Measurements from ENCODE around the gene ALOX15B. TPM values are rescaled to one million over a fixed set of nuclear protein-coding genes. Genes with fewer than 3 reads are reported as not detected.

The ALOX15B gene
- total RNA-seq, 1 experiment from 2014 or later, result not detected

DNA sequence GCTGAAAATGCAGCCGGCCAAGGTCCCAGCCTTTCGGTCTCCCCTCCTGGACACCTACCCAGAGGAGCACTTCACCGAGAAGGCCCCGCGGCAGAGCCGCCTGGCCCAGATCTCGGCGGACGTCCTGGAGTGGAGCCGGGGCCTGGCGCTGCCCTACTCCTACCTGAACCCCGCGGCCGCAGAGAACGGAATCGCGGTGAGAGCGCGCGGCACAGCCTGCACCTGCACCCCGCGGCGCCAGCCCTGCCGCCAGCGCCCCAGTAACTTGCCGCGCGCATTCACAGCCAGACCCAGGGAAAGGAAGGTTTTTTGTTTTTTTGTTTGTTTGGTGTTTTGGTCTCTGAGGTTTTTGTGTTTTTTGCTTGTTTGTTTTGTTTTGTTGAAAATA lies 33.5 kb downstream of the ALOX15B start:
- peaks cover 48% of the 10 kb centered on the region for H3K27me3 Mint-ChIP-seq (ENCODE audit: unreplicated experiment)

DNA sequence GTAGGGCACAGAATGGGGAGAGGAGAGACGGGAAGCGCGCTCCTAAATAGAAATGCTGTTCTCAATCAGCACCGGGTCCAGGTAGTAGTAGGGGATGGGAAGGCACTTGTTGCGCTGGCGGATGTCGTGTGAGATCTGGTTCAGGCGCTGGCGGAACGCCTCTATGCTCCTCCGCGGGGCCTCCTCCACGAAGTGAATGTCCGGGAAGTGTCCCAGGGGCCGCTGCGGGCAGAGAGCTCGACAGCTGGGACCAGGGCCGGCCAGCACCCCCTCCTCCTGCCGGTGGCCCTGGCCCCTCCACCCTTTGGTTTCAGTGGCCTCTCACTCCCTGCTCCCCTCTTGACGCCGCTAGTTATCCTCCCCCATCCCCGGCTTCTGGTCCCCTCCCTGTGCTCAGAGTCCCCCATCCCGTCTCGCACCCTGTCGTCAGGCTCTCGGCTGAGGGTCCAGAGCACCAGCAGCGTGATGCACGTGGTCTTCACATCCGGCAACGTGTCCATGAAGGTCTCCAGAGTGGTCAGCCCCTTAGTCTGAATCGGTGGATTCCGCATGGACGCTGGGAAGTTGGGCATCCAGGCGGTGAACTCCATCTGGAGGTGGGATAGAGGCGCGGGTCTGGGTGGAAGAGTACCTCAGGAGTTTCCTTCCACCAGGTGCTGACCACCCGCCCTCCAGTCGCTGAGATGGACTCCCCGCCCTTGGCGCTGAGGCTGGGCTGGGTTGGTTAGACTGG lies 34.0 kb downstream of the ALOX15B start:
- H3K9me3 Mint-ChIP-seq (ENCODE audit: low read depth, unreplicated experiment), result no peaks in the 10 kb centered on the region
- peaks cover 53% of the 10 kb centered on the region for H3K27me3 Mint-ChIP-seq (ENCODE audit: unreplicated experiment)
- TF ChIP-seq, protein P1, sequence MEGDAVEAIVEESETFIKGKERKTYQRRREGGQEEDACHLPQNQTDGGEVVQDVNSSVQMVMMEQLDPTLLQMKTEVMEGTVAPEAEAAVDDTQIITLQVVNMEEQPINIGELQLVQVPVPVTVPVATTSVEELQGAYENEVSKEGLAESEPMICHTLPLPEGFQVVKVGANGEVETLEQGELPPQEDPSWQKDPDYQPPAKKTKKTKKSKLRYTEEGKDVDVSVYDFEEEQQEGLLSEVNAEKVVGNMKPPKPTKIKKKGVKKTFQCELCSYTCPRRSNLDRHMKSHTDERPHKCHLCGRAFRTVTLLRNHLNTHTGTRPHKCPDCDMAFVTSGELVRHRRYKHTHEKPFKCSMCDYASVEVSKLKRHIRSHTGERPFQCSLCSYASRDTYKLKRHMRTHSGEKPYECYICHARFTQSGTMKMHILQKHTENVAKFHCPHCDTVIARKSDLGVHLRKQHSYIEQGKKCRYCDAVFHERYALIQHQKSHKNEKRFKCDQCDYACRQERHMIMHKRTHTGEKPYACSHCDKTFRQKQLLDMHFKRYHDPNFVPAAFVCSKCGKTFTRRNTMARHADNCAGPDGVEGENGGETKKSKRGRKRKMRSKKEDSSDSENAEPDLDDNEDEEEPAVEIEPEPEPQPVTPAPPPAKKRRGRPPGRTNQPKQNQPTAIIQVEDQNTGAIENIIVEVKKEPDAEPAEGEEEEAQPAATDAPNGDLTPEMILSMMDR (IDR thresholded peaks at IDR 0.05; ENCODE audit: unreplicated experiment), result no peak
- H3K4me3 Mint-ChIP-seq (ENCODE audit: low read depth, unreplicated experiment), result no peak overlapping the region
- BruUV-seq (replicated peaks), result no TSS peak
- no peak overlapping the region for H3K27ac Mint-ChIP-seq (ENCODE audit: unreplicated experiment)
- peaks cover 38% of the 10 kb centered on the region for H3K4me1 Mint-ChIP-seq (ENCODE audit: low read depth, unreplicated experiment)
- H3K36me3 Mint-ChIP-seq (ENCODE audit: insufficient read depth, unreplicated experiment), result peaks cover 4% of the 10 kb centered on the region
- CTCF ChIA-PET, result interaction anchor here (0.9 to 1.6 kb wide), 7 partner anchors 10 to 65 kb away, joined by 3 to 12 read pairs (median 10); partner anchors contain the start of gene ALOXE3
- intact Hi-C loops (cut with micrococcal nuclease; ENCODE audit: unreplicated experiment), result no loop called here
- no peak for DNase-seq

More for the DNA sequence above, 33.5 kb downstream of the ALOX15B start:
- DNase-seq, result no peak
- TF ChIP-seq, protein P1 (IDR thresholded peaks at IDR 0.05; ENCODE audit: unreplicated experiment), result no peak
- H3K4me3 Mint-ChIP-seq (ENCODE audit: low read depth, unreplicated experiment), result no peak overlapping the region
- no TSS peak for BruUV-seq (replicated peaks)
- H3K36me3 Mint-ChIP-seq (ENCODE audit: insufficient read depth, unreplicated experiment), result peaks cover 4% of the 10 kb centered on the region
- CTCF ChIA-PET, result no interaction called here
- intact Hi-C loops (cut with micrococcal nuclease; ENCODE audit: unreplicated experiment), result no loop called here
- H3K27ac Mint-ChIP-seq (ENCODE audit: unreplicated experiment), result no peak overlapping the region
- peaks cover 40% of the 10 kb centered on the region for H3K4me1 Mint-ChIP-seq (ENCODE audit: low read depth, unreplicated experiment)
- no peaks in the 10 kb centered on the region for H3K9me3 Mint-ChIP-seq (ENCODE audit: low read depth, unreplicated experiment)

DNA sequence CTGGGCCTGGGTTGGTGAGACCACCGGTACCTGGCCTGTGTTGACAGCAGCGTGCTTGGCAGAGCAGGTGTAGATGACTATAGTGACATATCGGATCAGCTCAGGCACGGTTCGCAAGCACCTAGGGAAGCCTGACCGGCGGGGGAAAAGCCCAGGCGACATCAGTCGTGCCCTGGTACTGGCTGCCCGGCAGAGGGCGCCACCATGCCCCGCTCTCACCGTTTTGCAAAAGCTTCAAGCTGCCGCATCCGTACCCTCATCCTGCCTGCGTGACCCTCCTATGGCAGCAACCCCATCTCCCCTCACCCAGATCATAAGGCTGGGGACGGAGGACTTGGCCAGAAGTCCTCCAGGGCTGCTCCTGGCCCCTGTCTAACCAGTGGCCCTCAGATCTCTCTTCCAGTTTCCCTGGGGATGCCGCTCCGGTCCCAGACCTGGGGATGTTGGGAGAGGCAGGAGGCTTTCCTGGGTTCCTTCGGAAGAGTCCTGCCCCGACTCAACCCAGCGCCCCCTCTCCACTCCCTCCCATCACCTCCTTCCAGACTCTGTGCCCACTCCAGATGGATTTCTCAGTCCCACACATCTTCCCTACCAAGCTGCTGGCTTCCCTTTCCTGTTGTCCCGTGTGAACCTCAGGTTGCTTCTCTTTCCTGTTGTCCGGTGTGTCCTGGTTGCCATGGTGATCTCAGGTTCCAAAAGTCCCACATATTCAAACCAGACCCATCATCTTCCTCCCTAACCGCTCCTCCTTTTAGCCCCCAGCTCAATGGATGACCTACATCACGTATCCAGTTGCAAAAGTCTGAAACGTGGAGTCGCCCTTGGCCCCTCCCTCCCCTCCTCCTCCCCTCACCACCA lies 35.0 kb downstream of the ALOX15B start:
- peaks cover 4% of the 10 kb centered on the region for H3K36me3 Mint-ChIP-seq (ENCODE audit: insufficient read depth, unreplicated experiment)
- peaks cover 28% of the 10 kb centered on the region for H3K4me1 Mint-ChIP-seq (ENCODE audit: low read depth, unreplicated experiment)
- H3K27ac Mint-ChIP-seq (ENCODE audit: unreplicated experiment), result no peak overlapping the region
- no peak overlapping the region for H3K4me3 Mint-ChIP-seq (ENCODE audit: low read depth, unreplicated experiment)
- intact Hi-C loops (cut with micrococcal nuclease; ENCODE audit: unreplicated experiment), result no loop called here
- peak; percentile 78 for DNase-seq
- BruUV-seq (replicated peaks), result no TSS peak
- TF ChIP-seq, protein P1 (IDR thresholded peaks at IDR 0.05; ENCODE audit: unreplicated experiment), result peak; percentile 60
- CTCF ChIA-PET, result interaction anchor here (0.6 to 1.6 kb wide), 8 partner anchors 11 to 215 kb away, joined by 3 to 12 read pairs (median 10); partner anchors contain the start of genes ALOXE3 and RANGRF
- H3K27me3 Mint-ChIP-seq (ENCODE audit: unreplicated experiment), result peaks cover 53% of the 10 kb centered on the region
- no peaks in the 10 kb centered on the region for H3K9me3 Mint-ChIP-seq (ENCODE audit: low read depth, unreplicated experiment)

DNA sequence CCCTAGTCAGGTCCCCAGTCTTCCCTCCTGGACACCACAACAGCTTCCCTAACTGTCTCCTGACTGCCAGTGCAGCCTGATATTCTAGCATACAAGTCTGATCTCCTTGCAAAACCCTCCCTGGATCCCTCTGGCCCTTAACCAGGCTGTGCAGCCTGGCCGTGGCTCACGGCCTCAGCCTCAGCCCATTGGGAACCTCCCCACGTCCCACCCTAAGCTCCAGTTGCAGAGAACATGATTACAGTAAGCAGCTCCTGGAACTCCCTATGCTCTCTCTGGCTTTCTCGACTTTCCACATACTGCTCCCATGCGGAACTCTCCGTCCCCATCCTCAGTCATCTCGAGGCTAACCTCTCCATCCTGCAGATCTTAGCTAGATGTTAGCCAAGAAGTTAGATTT lies 35.7 kb downstream of the ALOX15B start:
- Mint-ChIP-seq H3K27ac (ENCODE audit: unreplicated experiment) (no peak overlapping the region), H3K4me1 (ENCODE audit: low read depth, unreplicated experiment) (peaks cover 21% of the 10 kb centered on the region), H3K27me3 (ENCODE audit: unreplicated experiment) (peaks cover 53% of the 10 kb centered on the region), H3K9me3 (ENCODE audit: low read depth, unreplicated experiment) (no peaks in the 10 kb centered on the region), H3K36me3 (ENCODE audit: insufficient read depth, unreplicated experiment) (no peaks in the 10 kb centered on the region), H3K4me3 (ENCODE audit: low read depth, unreplicated experiment) (no peak overlapping the region)
- no TSS peak for BruUV-seq (replicated peaks)
- TF ChIP-seq, protein P1 (IDR thresholded peaks at IDR 0.05; ENCODE audit: unreplicated experiment), result no peak
- no peak for DNase-seq
- intact Hi-C loops (cut with micrococcal nuclease; ENCODE audit: unreplicated experiment), result no loop called here
- CTCF ChIA-PET, result interaction anchor here (0.6 to 1.6 kb wide), 6 partner anchors 12 to 214 kb away, joined by 3 to 12 read pairs (median 10); partner anchors contain the start of genes ALOXE3 and RANGRF
